Karpas-422 (cell line): ENCODE data around the gene PRKCE. TPM values are rescaled to one million over a fixed set of nuclear protein-coding genes. Genes with fewer than 3 reads are reported as not detected.

Experiments
- DNase-seq: peaks from one replicate; pipeline ENCODE4 v3.0.0-alpha.2; 2015
- H2AFZ ChIP-seq: fragments of 200-600 bp; sonication (generic); 2 replicates; pipeline ENCODE4 v1.6.1; 2014; ENCODE audit warnings: antibody characterized with exemption, low read length, mixed read lengths
- H3K27ac ChIP-seq: fragments of 200-600 bp; sonication (generic); 2 replicates; pipeline ENCODE4 v1.5.1; 2014; ENCODE audit warnings: mild to moderate bottlenecking, low read length, moderate library complexity
- H3K27me3 ChIP-seq: fragments of 200-600 bp; sonication (generic); 2 replicates; pipeline ENCODE4 v1.6.1; 2014; ENCODE audit warnings: low read length, mixed read lengths
- H3K36me3 ChIP-seq: fragments of 200-600 bp; sonication (generic); 2 replicates; pipeline ENCODE4 v1.6.1; 2014; ENCODE audit warnings: low read length, mixed read lengths; ENCODE audit not compliant: insufficient read depth
- H3K4me1 ChIP-seq: fragments of 200-600 bp; sonication (generic); 2 replicates; pipeline ENCODE4 v1.6.1; 2014; ENCODE audit warnings: mild to moderate bottlenecking, low read length, mixed read lengths
- H3K4me2 ChIP-seq: fragments of 200-600 bp; sonication (generic); 2 replicates; pipeline ENCODE4 v1.6.1; 2014; ENCODE audit warnings: low read length, low read depth, mild to moderate bottlenecking; ENCODE audit not compliant: poor library complexity, severe bottlenecking
- H3K4me3 ChIP-seq: fragments of 200-600 bp; sonication (generic); 2 replicates; pipeline ENCODE4 v1.5.1; 2014; ENCODE audit warnings: mild to moderate bottlenecking, antibody characterized with exemption, low read length, mixed read lengths
- H3K79me2 ChIP-seq: fragments of 200-600 bp; sonication (generic); 2 replicates; pipeline ENCODE4 v1.6.1; 2014; ENCODE audit warnings: mild to moderate bottlenecking, low read length, mixed read lengths
- H3K9ac ChIP-seq: fragments of 200-600 bp; sonication (generic); 2 replicates; pipeline ENCODE4 v1.6.0; 2014; ENCODE audit warnings: low read length
- H3K9me2 ChIP-seq: fragments of 200-600 bp; sonication (generic), shearing (Covaris generic); replicated peaks from 2 replicates; pipeline ENCODE4 v1.6.0; 2014; ENCODE audit warnings: mild to moderate bottlenecking, low read length, moderate library complexity; ENCODE audit not compliant: insufficient read depth
- H3K9me3 ChIP-seq: fragments of 300-700, 200-600 bp; sonication (generic); 2 replicates; pipeline ENCODE4 v1.6.1; 2014; ENCODE audit warnings: low read length, mixed read lengths
- H4K20me1 ChIP-seq: fragments of 200-600 bp; sonication (generic); 2 replicates; pipeline ENCODE4 v1.6.1; 2014; ENCODE audit warnings: mild to moderate bottlenecking, antibody characterized with exemption, low read length, low read depth; ENCODE audit not compliant: insufficient read depth
- total RNA-seq: library from RNA; depleted of rRNA; stranded (reverse); fragments of >200 nt; shearing (Covaris generic); gene quantifications from 2 replicates; pipeline ENCODE4 v1.2.3, GENCODE V29; 2014; ENCODE audit warnings: low replicate concordance

PRKCE gene
- total RNA-seq, 1 experiment from 2014 or later: 61.8 TPM

- H3K27me3 ChIP-seq: no peaks in the 10 kb centered on the region
- no peak overlapping the region for H3K9ac ChIP-seq
- no peaks in the 10 kb centered on the region for H3K9me3 ChIP-seq
- H2AFZ ChIP-seq: no peak overlapping the region
- H3K36me3 ChIP-seq: peaks cover 16% of the 10 kb centered on the region; the same call in 1 of the 2 replicates
- H3K4me1 ChIP-seq: peaks cover 63% of the 10 kb centered on the region
- no peak overlapping the region for H3K4me3 ChIP-seq
- DNase-seq: no peak
- H3K4me2 ChIP-seq: no peak overlapping the region
- H3K9me2 ChIP-seq: no peaks in the 10 kb centered on the region
- H3K79me2 ChIP-seq: peaks cover 7% of the 10 kb centered on the region; the same call in 1 of the 2 replicates
- H4K20me1 ChIP-seq: no peaks in the 10 kb centered on the region
- H3K27ac ChIP-seq: no peak overlapping the region; the same call in 1 of the 2 replicates
Measured at GRCh38 chr2:46144133-46144800, 492.8 kb downstream of the PRKCE start.

- no peak overlapping the region for H3K4me3 ChIP-seq
- H3K9me3 ChIP-seq: no peaks in the 10 kb centered on the region
- H3K27me3 ChIP-seq: no peaks in the 10 kb centered on the region
- no peaks in the 10 kb centered on the region for H4K20me1 ChIP-seq
- DNase-seq: no peak
- no peak overlapping the region for H3K9ac ChIP-seq
- H3K27ac ChIP-seq: no peak overlapping the region; the same call in 1 of the 2 replicates
- H2AFZ ChIP-seq: no peak overlapping the region
- no peak overlapping the region for H3K4me2 ChIP-seq
- peaks cover 17% of the 10 kb centered on the region; the same call in 1 of the 2 replicates for H3K36me3 ChIP-seq
- H3K79me2 ChIP-seq: peaks cover 7% of the 10 kb centered on the region; the same call in 1 of the 2 replicates
- peaks cover 63% of the 10 kb centered on the region for H3K4me1 ChIP-seq
- H3K9me2 ChIP-seq: no peaks in the 10 kb centered on the region
Measured at GRCh38 chr2:46145017-46145416, 493.5 kb downstream of the PRKCE start.

- H3K4me2 ChIP-seq: no peak overlapping the region
- H4K20me1 ChIP-seq: no peaks in the 10 kb centered on the region
- H2AFZ ChIP-seq: no peak overlapping the region
- no peaks in the 10 kb centered on the region for H3K9me2 ChIP-seq
- H3K27me3 ChIP-seq: no peaks in the 10 kb centered on the region
- no peak overlapping the region for H3K4me3 ChIP-seq
- DNase-seq: no peak
- H3K4me1 ChIP-seq: peaks cover 63% of the 10 kb centered on the region
- peaks cover 17% of the 10 kb centered on the region; the same call in 1 of the 2 replicates for H3K36me3 ChIP-seq
- H3K9ac ChIP-seq: no peak overlapping the region
- peaks cover 7% of the 10 kb centered on the region; the same call in 1 of the 2 replicates for H3K79me2 ChIP-seq
- peak overlapping the region; percentile 93 for H3K27ac ChIP-seq
- no peaks in the 10 kb centered on the region for H3K9me3 ChIP-seq
Measured at GRCh38 chr2:46145840-46146239, 494.4 kb downstream of the PRKCE start.

GRCh38 chr2:46146866-46147502 is 495.5 kb downstream of the PRKCE start:
- peak; percentile 48 for DNase-seq
- Histone ChIP-seq H3K27me3 (no peaks in the 10 kb centered on the region), H3K9ac (peak overlapping the region; percentile 50; the same call in 1 of the 2 replicates), H3K4me1 (peaks cover 58% of the 10 kb centered on the region), H3K79me2 (peaks cover 7% of the 10 kb centered on the region; the same call in 1 of the 2 replicates), H2AFZ (no peak overlapping the region), H3K27ac (peak overlapping the region; percentile 93), H3K36me3 (peaks cover 17% of the 10 kb centered on the region; the same call in 1 of the 2 replicates), H4K20me1 (no peaks in the 10 kb centered on the region), H3K4me3 (peak overlapping the region; percentile 26; the same call in 1 of the 2 replicates), H3K4me2 (peak overlapping the region; percentile 48), H3K9me3 (no peaks in the 10 kb centered on the region), H3K9me2 (no peaks in the 10 kb centered on the region)

GRCh38 chr2:46147626-46148368 is 496.3 kb downstream of the PRKCE start:
- peak overlapping the region; percentile 93 for H3K27ac ChIP-seq
- no peaks in the 10 kb centered on the region for H3K27me3 ChIP-seq
- DNase-seq: no peak
- H3K9me2 ChIP-seq: no peaks in the 10 kb centered on the region
- peaks cover 17% of the 10 kb centered on the region; the same call in 1 of the 2 replicates for H3K36me3 ChIP-seq
- no peaks in the 10 kb centered on the region for H3K9me3 ChIP-seq
- H4K20me1 ChIP-seq: no peaks in the 10 kb centered on the region
- no peak overlapping the region; the same call in 1 of the 2 replicates for H3K9ac ChIP-seq
- peak overlapping the region; percentile 48 for H3K4me2 ChIP-seq
- peaks cover 7% of the 10 kb centered on the region; the same call in 1 of the 2 replicates for H3K79me2 ChIP-seq
- H3K4me3 ChIP-seq: no peak overlapping the region
- H2AFZ ChIP-seq: no peak overlapping the region
- H3K4me1 ChIP-seq: peaks cover 52% of the 10 kb centered on the region

- peaks cover 52% of the 10 kb centered on the region for H3K4me1 ChIP-seq
- peaks cover 17% of the 10 kb centered on the region; the same call in 1 of the 2 replicates for H3K36me3 ChIP-seq
- peaks cover 7% of the 10 kb centered on the region; the same call in 1 of the 2 replicates for H3K79me2 ChIP-seq
- H3K4me3 ChIP-seq: no peak overlapping the region
- H2AFZ ChIP-seq: no peak overlapping the region
- no peaks in the 10 kb centered on the region for H3K27me3 ChIP-seq
- DNase-seq: no peak
- no peaks in the 10 kb centered on the region for H4K20me1 ChIP-seq
- H3K4me2 ChIP-seq: peak overlapping the region; percentile 48
- no peaks in the 10 kb centered on the region for H3K9me2 ChIP-seq
- peak overlapping the region; percentile 93 for H3K27ac ChIP-seq
- no peaks in the 10 kb centered on the region for H3K9me3 ChIP-seq
- no peak overlapping the region for H3K9ac ChIP-seq
Measured at GRCh38 chr2:46148369-46148736, 496.9 kb downstream of the PRKCE start.

GRCh38 chr2:46150445-46150955 is 499.0 kb downstream of the PRKCE start:
- no peaks in the 10 kb centered on the region for H3K9me3 ChIP-seq
- no peak overlapping the region for H3K4me3 ChIP-seq
- peaks cover 7% of the 10 kb centered on the region; the same call in 1 of the 2 replicates for H3K79me2 ChIP-seq
- H3K9me2 ChIP-seq: no peaks in the 10 kb centered on the region
- peaks cover 35% of the 10 kb centered on the region for H3K4me1 ChIP-seq
- H3K36me3 ChIP-seq: peaks cover 10% of the 10 kb centered on the region; the same call in 1 of the 2 replicates
- no peaks in the 10 kb centered on the region for H4K20me1 ChIP-seq
- H2AFZ ChIP-seq: no peak overlapping the region
- no peak overlapping the region for H3K27ac ChIP-seq
- no peaks in the 10 kb centered on the region for H3K27me3 ChIP-seq
- no peak overlapping the region for H3K9ac ChIP-seq
- DNase-seq: no peak
- no peak overlapping the region for H3K4me2 ChIP-seq
